Hindlimb muscle (tissue), 1 donor: Measurements from ENCODE around the gene PPP1R3C. TPM values are rescaled to one million over a fixed set of nuclear protein-coding genes. Genes with fewer than 3 reads are reported as not detected.

Experiments
- DNase-seq: peaks from one replicate; pipeline ENCODE4 v3.0.0-alpha.2; 2013
- polyA plus RNA-seq: library from polyadenylated mRNA; unstranded; fragments of 120-200 nt; gene quantifications from one replicate; pipeline ENCODE4 v1.2.1, GENCODE V29; 2013; ENCODE audit not compliant: insufficient read length

The PPP1R3C gene
- polyA plus RNA-seq, 1 donor: 134 TPM

GRCh38 chr10:91629715-91630549, 2.9 kb downstream of the PPP1R3C start:
- no peak for DNase-seq

GRCh38 chr10:91628383-91628782, 4.5 kb downstream of the PPP1R3C start:
- no peak for DNase-seq

GRCh38 chr10:91627344-91628102, 5.3 kb downstream of the PPP1R3C start:
- no peak for DNase-seq

GRCh38 chr10:91626936-91627335, 5.9 kb downstream of the PPP1R3C start:
- DNase-seq: no peak

GRCh38 chr10:91624633-91625032, 8.2 kb downstream of the PPP1R3C start:
- DNase-seq: no peak

GRCh38 chr10:91622601-91623000, 10.3 kb downstream of the PPP1R3C start:
- DNase-seq: no peak

GRCh38 chr10:91621483-91622113, 11.3 kb downstream of the PPP1R3C start:
- DNase-seq: no peak

- DNase-seq: no peak
These were observed 15.7 kb downstream of the PPP1R3C start for GRCh38 chr10:91617072-91617609.

GRCh38 chr10:91616137-91616536, 16.7 kb downstream of the PPP1R3C start:
- DNase-seq: no peak

GRCh38 chr10:91614225-91614624, 18.6 kb downstream of the PPP1R3C start:
- no peak for DNase-seq

- DNase-seq: no peak
These were observed 19.3 kb downstream of the PPP1R3C start for GRCh38 chr10:91613411-91614187.

GRCh38 chr10:91610919-91611318, 22.0 kb downstream of the PPP1R3C start:
- DNase-seq: no peak

GRCh38 chr10:91610444-91610843, 22.4 kb downstream of the PPP1R3C start:
- no peak for DNase-seq

- no peak for DNase-seq
These were observed 25.0 kb downstream of the PPP1R3C start for GRCh38 chr10:91607646-91608403.

GRCh38 chr10:91605968-91606367, 26.9 kb downstream of the PPP1R3C start:
- no peak for DNase-seq

GRCh38 chr10:91604553-91605534, 28.0 kb downstream of the PPP1R3C start:
- DNase-seq: no peak

- DNase-seq: no peak
These were observed 28.9 kb downstream of the PPP1R3C start for GRCh38 chr10:91603931-91604331.

GRCh38 chr10:91602868-91603568, 29.9 kb downstream of the PPP1R3C start:
- no peak for DNase-seq

GRCh38 chr10:91602449-91602848, 30.4 kb downstream of the PPP1R3C start:
- no peak for DNase-seq

- DNase-seq: no peak
These were observed 31.7 kb downstream of the PPP1R3C start for GRCh38 chr10:91601212-91601611.
